GM19452 (cell line): ENCODE results near the gene FGD2.

Experiments used
- ATAC-seq: cut with Tn5 transposase; IDR thresholded peaks from one replicate; pipeline ENCODE4 v1.9.1; 2021; ENCODE audit not compliant: unreplicated experiment

Gene FGD2

DNA sequence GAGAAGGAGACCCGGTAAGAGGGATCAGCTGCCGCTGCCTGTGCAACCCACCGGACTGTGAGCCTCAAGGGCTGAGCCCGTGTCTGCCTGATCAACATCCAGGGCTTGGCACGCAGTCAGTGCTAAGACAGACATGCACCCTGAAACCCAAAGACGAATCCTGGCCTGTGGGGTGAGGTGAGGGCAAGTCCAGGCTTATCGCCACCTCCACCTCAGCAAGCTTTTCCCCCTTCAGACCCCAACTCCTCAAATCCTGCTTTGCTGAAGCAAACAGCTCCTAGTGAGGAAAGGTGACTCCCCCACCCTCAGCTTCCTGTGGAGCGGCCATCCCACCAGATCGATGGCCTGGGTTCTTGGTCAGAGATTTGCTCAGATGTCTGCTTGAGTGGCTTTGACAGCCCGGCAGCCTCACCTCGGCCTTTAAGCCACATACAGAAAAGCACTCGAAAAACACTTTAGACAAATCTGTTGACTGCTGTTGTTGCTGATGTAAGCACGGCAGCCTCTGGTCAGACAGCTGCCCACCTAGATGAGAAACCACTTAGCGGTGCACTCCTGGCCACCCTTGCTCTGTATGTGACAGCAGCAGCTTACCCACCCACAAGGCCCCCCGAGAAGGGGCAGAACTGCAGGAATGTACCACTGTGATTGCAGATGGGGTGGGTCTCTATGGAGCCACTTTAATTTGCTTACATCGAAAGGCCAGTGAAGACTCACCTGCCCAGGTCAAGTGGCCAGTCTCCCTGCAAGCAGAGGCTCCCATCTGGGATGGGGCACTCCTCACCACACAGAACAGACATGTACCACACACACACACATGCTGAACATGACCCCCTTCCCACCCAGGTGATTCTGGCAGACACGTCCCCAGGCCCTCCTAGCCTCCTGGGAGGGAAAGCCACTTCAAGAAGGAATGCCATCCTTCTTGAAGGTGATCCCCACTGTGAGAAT lies 34.3 kb upstream of the FGD2 start:
- no peak for ATAC-seq

DNA sequence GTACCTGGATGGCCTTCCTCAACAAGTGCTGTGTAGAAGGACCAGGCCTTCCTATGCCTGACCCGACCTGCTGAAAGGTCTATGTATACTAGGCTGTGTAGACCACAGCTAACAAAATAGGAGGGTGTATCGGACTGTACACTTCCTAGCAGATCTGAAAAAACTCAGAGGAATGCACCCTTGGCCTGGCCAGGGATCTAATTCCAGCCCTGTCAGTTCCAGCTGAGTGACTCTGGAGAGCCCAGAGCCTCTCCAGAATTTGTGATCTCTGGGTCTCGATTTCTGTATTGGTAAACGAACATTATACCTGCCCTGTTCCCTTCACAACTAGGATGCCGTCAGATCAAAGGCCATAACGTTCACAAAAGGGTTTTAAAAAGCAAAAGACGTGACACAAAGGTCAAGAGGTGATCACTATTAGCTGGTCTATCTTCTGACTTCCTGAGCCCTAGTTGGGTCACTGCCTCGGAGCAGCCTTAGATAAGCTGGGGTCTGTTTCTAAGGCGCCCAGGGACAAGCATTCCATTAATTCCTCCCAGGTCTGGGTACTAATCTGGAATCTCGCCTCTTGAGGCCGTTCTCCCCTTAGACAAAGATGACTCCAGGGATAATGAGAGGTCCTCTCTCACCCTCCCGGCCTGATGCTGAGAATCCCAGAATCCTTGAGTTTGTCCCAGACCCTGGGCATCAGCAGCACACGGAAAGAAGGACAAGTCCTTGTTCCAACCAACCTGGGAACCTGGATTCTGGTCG lies 33.4 kb upstream of the FGD2 start:
- ATAC-seq = no peak

DNA sequence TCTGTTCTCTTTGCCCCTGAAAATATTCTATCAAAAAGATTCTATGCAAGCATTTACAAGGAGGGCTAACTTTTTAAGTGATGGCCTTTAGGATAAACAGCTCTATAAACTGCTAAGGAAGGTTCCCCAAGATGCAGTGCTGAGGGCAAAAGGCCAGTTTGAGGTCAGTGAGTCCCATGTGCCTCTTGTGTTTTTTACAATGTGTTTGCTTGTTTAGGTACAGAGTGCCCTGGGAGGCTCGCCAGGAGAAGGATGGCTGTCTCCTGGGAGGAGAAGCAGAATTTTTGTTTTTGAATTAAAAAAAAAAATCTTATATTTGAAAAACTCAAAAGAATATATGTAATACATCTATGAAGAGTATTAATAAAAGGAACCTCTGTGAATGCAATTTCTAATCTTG lies 32.3 kb upstream of the FGD2 start:
- ATAC-seq = no peak

DNA sequence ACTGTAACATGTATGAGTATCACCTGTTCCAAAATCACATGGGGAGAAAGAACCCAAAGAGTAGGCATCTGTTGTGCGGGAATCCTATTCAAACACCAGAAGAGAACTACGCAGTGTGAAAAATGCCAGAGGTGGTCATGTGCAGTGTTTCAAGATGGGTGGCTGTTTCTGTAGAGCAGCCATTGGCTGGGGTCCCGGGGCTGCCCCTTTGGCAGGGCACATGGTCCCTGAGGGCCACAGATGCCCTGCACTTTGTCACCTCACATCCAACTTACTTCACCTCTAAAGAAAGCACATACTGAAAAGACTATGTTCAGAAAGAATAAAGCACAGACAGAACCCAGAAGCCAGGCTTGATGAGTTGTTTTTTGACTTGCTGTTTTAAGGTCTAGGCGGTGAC lies 31.8 kb upstream of the FGD2 start:
- ATAC-seq = no peak

DNA sequence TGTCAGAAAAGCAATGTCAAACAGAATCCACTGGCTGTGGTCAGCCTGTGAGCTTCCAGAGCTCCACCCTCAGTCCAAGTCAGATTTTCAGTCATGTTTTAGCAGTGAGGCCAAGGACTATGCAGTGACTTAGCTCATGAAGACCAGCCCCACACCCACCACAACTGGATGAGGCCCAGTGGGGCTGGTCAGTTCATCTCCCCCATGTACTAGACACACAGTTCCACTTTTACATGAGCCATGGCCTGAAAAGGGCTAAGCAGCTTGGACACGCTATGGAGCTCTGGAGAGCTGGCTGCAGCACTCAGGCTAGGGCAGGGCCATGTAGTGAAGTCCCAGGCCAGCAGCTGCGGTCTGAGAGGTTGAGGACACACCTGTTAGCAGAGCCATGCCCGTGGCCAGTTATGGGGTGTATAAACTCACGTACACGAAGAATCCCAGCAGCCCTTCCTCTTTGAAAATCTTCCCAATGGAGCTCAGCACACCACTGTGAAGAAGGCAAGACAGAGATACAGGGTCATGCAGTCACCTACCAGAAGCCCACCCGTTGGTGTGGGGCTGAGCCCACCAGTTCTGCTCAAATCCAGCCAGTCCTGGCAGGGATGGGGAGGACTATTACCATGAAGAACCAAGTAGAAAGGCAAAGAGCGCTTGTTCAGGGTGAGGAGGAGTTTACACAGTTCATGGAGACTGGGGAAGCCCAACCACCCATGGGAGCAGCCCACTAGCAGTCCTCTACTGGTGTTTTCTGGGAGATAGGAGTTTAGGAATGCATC lies 30.0 kb upstream of the FGD2 start:
- no peak for ATAC-seq

DNA sequence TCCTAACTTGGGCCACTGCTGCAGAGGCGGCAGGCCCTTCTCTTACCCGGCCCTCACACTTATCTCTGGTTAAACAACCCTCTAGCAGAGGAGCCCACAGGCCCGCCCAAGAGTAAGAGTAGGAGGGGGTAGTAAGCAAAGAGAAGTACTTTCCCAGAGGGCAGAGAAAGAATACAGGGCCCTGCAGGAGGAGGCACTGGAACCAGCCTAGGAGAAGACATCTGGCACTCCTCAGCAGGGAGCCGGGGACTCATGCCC lies 29.5 kb upstream of the FGD2 start:
- no peak for ATAC-seq

DNA sequence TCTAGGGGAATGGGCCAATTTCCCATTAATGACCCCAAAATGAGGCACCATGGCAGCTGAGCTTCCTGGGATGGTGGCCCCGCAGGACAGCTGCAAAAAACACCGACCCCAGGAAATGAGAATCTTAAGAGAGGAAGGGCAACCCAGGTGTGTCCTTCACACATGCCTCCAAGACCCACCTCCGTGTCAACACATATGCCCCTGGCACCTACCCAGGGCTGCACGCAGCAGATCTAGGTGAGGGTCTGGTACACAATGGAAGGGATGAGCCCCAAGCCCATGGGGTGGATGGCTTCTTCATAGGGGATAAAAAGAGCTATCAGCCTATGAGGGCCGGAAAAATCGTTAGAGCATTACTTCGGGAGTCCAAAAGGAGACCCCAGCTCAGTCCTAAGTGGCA lies 28.9 kb upstream of the FGD2 start:
- ATAC-seq = no peak

DNA sequence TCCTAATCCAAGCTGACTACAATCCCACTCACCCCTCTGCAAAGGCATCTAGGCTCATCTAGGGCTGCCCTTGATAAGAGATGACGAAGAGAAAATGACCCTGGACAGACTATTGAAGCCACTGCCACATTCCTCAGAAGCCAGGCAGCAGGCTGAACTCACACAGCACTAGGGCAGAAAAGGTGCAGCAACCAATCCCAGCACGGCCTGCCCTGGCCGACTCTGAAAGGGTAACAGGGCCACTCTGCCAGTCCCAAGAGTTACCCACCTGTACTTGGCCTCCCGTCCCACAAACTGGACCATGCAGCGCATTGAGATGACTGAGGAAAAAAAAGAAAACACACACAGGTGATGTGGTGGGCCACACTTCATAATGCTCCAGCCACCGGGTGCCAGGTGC lies 28.5 kb upstream of the FGD2 start:
- ATAC-seq = no peak

DNA sequence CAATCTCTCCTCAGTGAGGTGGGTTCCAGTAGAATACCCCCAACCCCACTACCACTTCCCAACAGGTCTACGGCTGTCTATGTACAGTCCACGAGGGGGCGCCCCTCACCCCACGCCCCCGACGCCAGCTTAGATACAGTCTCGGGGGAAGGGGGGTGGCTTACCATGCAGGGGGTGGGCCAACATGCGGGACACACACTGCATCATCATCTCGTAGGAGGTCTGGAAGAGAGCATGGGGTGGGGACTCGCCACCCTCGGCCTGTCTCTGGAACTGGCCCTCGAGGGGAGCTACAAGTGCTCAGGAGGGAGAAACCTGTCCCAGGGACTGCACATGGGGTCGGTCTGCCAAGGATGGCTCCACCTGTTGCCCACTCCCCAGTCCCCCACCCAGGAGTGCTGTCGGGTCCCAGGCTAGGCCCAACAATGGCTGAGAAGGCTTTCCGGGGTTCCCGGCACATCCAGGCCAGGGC lies 27.9 kb upstream of the FGD2 start:
- no peak for ATAC-seq

DNA sequence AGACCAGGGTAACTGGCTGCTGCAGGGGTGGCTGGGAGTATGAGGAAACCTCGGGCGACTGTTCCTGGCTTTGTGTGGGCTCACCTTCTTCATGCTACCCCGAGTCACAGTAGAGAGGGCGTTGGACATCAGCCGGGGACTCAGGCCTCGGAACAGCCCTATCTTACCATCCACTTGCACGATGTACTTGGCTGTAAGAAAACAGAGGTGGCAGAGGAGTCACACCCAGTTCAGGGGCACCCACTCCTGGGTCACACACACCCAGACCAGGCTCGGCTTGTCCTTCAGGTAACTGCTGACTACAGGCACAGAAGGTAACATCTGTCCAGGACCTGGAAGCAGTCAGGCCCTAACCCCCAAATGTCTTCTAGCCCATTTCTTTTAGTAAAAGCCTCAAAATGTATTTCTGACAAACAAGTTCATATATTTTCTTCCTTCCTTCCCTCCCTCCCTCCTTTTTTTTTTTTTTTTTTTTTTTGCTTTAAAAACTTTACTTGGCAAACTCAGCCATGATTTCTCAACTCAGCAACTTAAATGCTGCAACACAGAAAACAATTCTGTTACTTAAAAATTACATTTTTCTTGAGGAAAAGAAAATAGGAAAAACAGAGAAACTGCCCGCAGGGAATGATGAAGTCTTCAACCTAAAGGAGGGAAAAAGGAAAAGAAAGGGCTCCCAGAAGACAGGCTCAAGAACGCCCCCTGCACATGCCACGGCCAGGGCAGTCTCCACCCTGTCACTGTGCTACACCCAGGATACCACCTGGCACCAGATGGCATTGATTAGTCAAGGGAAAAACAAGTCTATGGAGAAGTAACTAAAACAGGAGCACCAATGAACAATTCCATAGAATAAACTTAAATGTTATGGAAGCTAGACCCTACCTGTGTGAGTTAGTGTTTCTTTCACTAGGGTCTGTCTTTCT lies 26.8 kb upstream of the FGD2 start:
- ATAC-seq = no peak

DNA sequence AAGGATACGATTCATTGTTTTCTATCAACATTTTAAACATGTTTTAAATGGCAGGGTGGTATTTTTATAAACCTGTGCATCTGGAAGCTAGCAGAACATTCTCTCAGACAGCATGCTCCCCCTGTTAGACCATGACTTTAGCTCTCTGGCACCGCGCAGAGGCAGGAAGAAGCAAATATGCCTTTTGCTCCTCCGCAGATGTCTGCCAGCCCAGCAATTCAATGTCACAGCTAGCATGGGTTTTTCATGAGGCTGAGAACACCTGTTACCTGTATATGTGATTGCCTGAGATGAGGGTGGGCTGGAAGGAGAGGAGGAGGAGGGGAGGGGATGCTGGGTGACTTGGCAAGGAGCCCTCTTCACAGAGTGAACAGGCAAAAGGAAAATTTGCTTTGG lies 26.1 kb upstream of the FGD2 start:
- no peak for ATAC-seq

DNA sequence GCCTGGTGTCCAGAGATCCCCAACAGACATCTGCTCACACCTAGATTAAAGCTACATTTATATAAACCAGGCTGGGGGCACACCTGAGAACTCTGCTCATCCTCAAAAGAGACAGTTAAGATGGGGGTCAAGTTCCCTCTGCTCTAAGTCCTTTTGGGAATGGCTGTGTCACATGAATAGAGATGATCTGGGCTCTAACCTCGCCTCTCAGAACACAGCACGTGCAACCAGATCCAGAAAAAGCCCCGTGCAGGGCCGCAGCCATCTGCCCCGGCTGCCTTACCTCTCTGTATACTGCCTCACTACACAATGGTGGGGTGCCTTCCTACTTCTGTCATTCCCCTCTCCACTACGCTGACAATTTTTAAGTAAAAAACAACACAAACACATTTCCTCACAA lies 25.3 kb upstream of the FGD2 start:
- ATAC-seq = no peak

DNA sequence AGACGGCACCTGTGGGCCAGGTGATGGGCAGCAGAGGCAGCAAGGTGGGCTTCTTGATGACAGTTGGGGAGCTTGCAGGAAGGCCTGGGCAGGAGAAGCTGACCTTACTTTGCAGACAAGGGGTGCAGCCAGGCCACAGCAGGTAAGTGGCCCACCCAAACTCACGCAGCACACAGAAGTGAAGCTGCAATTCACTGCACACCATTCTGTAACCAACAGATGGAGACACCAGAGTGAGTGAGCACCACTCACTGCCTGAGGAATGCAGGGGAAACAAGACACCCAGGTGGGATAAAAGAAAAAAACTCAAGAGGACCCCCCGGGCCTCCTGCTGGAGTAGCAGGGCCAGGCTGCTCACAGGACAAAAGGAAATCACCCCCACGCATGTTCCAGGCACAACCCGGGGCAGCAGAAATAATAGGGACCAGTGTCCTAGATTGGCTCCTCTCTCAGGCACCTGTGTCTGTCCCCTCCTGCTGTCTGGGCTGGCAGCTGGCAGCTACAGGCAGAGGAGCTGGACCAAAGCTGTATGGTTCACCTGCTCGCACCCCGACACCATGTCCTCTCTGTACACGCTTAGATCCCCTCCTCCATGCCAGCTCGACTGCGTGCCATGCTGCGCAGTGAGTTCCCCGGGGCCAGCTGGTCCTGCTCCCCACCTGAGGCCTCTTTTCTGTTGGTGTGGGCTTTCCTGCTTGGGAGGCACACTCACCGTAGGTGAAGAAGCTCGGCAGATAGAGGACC lies 24.4 kb upstream of the FGD2 start:
- ATAC-seq = no peak

DNA sequence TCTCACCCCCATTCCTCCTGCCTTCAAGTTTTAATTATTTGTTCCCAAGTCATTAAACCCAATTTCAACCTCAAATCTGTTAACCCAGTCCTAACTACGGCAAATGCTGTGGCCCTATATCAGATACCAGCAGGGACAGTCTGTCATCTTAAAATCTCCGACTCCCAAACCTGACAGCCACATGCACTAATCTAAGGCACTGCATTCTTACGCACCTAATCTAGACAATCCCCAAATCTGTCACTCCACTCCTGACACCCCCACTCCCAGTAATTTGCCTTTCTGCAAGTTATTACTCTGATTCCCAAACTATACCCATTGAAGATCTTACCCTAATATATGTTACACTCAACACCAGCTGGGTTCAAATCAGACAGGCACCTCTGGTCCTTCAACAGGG lies 21.9 kb upstream of the FGD2 start:
- no peak for ATAC-seq

DNA sequence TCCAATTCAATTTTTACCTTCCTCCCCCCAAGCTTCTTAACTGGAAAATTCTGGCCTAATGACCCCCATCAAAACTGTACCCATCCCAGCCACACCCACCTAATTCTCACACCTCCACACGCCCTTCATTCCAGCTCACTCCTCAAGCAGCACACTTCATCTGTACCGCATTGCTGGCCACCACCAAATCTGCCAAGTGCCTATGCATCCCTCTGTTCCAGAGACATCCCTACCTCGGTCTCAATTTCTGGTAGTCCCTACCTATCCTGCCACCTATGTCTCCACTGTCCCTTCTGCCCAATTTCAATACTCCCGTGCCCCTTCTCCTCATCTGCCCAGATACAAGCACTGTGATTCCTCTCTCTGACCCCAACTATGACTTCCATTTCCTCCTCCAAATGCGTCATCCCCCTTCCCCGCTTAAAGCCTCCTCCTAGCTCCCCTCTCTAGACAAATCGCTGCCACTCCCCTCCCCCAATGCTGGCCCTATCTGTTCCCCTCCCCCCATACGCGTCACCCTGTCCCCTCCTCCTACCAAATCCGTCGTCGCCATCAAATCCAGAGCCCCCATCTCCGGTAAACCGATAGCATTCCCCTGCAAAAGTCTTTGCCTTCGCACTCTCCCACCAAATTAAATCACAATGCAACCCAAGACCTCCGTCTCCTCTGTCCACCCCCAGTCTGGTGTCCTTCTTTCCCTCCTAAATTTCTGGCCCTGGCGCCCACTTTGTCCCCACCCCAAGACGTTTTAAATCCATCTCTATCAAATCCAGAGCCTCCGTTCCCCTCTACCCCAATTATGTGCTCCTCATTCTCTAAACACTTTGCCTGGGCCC lies 20.7 kb upstream of the FGD2 start:
- ATAC-seq = no peak

DNA sequence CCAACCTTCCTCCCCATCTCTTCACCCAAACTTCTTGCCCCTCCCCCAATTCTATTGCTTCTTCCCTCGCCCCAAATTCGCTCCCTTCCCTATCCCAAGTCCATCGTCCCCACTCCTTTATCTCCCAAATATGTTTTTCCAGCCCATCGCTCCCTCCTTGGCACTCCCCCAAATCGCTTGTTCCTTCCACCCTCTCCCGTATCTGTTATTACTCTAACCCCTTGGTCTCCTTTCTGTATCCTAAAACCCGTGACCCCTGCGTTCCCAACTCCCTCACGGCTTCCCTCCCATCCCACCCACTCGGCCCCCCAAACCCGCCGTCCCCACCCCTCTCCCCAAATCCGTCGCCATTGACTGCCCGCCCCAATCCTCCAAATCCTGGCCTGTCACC lies 20.0 kb upstream of the FGD2 start:
- no peak for ATAC-seq

DNA sequence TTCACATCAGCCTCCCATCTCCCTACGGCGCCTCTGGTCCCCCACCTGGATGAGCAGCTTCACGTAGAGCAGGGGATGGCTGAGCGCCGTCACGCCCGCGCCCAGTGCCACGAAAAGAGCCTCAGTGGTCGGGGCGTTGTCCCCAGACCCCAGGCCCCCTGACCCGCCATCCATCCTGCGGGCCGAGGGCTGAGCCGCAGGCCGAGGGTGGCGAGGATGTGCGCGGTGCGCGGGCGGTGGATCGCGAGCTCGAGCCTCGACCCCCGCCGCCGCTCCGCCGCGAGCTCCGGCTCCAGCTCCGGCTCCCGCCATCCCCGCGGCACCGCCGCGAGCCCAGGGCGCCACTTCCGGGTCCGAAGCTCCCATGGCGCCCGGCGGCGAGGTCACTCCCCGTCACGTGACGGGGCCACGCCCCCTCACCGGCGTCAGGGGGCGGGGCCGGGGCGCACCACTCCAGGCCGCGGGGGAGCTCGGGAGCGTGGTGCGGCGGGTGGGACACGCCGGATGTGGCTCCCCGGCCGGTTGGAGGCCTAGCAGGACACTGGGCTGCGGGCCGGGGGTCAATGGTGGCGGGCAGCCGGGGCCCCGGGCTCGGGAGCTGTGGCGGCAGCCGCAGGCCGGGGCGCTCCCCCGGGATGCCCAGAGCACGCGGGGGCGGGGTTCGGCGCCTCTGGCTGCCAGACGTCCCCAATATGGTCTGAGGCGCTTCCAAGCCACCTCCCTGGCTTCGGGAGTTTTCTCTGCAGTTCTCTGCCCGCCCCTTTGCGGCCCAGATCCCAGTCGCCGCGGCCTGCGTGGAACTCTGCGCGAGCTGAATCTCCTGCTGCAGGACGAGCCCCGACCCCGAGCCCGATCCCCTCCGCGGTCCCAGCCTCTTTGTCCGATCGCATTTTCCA lies 19.4 kb upstream of the FGD2 start, which contains the start of gene MTCH1:
TSS of gene MTCH1 (minus strand) at position 389 of the 896 bp plus-strand sequence. CDS start at position 366, 23 bp downstream.
- ATAC-seq = peak; percentile 88

DNA sequence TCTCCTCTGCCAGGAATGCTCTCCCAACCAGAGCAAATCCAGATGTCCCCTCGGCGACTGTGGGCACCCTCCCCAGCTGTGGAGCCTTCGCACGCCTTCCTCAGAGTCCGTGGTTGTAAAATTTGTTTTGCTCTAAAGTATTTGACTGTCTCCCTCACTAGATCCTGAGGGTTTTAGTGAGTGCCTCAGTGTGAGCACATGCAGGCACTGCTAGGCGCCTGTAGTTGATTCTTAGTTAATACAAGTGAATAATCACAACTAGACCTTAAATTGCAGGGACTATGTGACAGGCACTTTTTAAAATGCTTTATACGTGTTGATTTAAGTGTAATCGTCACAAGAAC lies 18.8 kb upstream of the FGD2 start:
- ATAC-seq = no peak
